AG08395 (cell line): ENCODE results near the gene RASAL3.
"Not testable (repeated sequence)": the region's sequence is repeated elsewhere in the genome, so short reads cannot be mapped to it uniquely, and the experiment has no call there.

Experiments used
- DNase-seq: peaks from one replicate; pipeline ENCODE4 v3.0.0; 2012; ENCODE audit warnings: mixed read lengths, low spot score

RASAL3 gene

DNA sequence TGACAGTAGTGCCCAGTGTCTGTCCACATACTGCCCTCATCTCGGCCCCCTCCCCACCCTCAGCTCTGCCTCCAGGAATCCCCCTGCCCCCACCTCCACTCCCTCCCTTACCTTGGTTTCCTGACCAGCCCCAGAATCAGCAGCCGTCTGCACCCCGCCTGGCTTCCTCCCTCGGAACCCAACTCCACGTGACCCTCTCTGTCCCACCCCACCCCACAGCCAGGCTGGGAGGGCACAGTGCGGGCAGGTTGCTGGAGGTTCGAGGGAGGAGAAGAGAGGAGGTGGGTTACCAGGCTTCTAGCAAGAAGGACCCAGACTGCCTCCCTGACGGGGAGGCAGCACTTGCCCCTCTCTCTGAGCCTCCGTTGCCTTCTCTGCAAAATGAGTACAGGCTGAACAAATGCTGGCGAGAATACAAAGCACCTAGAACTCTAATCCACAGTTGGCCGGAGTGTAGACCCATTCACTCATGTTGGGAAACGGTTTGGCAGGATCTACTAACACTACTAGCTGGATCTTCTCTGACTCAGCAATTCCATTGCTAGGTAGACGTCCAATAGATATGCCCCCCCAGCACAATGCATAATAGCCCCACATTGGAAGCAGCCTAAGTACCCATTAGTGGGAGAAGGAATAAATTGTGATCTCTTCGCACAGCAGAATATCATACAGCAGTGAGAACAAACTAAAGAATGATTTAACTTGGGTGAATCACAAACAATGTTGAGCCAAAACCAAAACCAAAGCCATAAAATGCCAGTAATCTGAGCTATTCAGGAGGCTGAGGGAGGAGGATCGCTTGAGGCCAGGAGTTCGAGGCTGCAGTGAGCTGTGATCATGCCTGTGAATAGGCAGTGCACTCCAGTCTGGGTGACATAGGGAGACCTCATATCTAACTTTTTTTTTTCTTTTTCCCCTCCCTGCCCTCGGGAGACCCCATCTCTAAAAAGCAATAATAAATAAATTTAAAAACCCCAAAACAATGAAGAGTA is at the start of gene RASAL3:
Gene RASAL3, minus strand, starts transcription at position 151 of the 992 bp plus-strand sequence. CDS start 186 bp downstream, outside the sequence.
- no peak for DNase-seq

DNA sequence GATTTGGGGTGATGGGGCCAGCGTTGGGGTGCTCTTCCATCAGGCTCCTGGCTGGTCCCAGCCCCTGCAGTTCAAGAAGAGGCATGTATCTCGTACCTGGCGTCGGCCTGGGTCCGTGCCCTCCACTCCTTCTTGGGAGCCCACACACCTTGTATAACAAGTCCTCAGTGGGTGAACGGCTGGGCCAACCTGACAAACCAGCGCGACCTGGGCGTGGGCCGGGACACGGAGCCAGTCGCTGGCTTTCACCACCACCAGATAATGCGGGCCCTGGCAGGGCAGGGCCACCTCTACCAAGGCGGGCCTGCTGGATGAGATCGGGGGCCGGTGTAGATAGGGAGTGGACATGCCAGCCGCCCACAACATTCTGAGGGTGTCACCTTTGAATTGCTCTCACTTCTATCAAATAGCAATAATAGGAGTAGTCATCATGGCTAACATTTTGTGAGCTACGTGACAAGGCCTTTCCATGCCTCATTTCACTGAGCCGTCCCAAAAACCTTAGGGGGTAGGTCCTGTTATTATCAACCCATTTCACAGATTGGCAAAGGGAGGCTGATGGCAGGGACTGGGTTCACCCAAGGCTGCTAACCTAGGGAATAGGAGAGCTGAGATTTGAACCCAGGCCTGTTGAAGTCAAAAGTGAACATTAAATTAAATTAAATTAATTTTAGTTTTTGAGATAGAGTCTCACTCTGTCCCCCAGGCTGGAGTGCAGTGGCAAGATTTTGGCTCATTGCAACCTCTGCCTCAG is 47.5 kb upstream of the RASAL3 start:
- no peak for DNase-seq

DNA sequence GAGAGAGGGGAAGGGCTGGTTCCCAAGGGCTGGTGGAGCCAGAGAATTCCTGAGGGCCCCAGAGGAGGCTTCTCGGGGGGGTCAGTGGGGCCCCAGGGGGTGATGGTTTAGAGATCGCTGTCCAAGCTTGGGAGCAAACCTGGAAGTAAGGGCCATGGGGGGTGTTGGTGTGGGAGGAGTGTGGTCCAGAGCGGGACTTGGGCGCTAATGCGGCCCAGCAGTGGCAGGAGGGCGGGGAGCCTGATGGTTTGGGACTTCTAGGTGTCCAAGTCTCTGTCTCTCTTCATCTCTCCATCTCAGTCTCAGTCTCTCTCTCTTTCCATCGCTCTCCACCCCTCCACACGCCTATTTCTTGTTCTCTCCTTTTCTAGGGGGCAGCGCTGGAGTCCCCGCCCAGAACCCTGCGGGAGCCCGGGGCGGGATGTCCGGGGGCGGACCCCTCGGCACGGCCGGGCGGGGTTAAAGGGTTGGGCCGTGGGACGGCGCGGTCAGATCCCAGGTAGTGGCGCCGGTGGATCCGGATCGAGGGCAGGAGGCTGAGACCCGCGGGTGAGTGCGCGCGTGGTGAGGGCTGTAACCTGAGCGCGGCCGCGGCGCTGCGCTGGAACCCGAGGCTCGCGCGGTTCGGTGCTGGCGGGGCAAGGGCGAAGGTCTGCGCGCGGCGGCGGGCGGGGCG is 43.8 kb upstream of the RASAL3 start, which contains the start of gene CYP4F22:
Gene CYP4F22, plus strand, starts transcription at position 491 of the 676 bp plus-strand sequence. CDS start 16,812 bp downstream, outside the sequence.
- DNase-seq = no peak

DNA sequence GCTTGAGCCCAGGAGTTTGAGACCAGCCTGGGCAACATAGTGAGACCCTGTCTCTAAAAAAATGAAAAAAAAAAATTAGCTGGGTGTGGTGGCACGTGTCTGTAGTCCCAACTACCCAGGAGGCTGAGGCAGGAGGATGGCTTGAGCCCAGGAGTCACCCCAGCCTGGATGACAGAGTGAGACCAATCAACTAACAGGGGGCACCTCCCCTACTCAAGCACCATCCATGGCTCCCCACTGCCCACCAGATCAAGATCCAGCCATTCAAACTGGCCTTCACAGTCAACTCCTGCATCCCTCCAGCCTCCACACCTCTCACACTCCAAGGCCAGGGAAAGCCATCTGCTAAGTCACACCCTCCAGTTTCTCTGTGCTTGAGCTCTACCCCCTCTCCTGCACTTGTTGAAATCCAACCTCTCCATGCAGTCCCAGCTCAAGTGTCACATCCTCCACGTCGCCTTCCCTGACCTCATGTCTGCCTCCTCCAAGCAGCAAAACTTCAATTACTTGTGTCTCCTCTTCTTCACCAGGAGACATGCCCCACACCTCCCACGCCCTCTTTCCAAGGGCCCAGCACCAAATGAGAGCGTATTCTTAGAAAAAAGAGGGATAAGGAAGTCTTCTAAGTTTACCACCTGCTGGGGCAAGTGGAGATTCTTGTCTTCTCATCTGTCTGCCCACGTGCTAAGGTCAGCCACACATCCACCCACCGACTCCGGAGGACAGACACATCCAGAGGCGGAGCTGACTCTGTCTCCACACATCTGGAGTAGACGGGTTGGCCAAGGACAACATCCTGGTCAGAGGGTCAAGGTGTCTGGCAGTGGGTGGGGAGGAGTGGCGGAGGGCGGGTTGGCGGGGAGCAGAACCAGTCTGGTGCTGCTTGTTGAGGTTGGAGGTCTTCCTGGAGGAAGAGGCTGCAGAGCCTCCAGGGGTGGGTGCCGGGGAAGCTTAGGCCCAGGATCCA is 43.0 kb upstream of the RASAL3 start:
- DNase-seq = no peak

DNA sequence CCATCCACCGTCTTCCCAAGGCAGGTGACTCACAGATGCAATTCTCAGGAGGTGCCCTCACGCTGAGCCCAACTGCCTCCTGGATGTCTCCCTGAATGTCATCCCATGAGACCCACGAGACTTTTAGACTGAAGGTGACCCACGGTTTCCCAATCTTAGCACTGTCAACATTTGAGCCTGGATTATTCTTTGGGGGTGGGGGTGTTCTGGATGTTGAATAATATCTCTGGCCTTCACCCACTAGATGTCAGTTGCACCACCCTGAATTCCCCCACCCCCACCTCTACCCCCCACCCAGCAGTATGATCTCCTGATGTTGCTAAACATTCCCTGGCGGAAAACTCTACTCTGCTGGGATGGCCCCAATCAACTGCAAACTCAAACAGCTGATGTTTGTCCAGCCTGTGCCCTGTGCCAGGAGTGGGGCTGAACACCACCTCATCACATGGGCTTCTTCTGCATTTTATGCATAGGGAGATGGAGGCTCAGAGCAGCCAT is 41.8 kb upstream of the RASAL3 start:
- DNase-seq = no peak

DNA sequence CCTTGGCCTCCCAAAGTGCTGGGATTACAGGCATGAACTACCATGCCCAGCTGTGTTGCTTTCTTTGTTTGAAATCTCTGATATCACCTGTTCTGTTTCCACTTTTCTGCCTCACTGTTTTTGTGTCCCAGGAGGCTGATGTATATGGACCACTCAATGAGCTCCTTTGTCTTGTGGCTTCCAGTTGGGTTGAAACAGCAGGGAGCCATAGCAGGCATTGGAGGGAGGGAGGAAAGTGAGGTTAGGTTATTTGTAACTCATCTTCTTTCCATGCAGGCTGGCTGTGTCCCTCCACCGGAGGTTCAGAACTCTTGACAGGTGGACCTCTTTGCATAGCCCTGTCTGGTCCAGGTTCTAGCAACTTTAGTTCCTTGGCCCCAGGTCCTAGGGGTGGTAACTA is 37.9 kb upstream of the RASAL3 start:
- DNase-seq = no peak

DNA sequence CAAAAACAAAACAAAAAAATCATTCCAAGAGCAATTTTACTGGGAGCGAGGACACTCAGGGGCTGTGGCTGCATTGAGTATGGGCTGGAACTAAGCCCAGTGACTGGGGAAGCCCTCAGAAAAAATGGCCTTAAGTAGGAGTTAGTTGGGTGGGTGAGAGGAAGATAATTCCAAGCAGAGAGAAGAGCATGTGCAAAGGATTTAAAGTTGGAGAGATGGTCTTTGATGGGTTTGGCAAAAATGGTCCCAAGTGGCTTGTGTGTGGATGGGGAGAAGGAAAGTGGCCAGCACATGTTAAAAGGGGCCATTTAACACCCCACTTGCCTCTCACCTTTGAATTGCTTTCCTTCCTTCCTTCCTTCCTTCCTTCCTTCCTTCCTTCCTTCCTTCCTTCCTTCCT is 37.3 kb upstream of the RASAL3 start:
- no peak for DNase-seq

DNA sequence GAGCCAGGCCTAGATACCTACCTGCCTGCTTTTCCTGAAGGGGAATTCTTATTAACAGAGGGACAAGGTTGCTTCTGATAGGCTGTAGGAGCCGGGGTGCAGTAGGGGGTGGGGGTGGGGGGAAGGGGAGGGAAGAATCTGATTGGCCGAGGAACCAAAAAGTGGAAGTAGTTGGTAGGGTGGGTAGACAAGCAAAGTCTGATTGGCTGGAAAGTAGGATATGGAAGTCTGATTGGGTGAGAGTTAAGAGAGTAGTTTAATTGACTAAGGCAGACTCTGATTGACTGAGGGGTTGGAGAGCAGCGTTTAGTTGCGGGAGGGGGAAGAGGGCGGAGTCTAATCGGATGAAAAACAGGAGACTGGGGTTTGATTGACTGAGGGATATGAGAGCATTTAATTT is 34.6 kb upstream of the RASAL3 start:
- DNase-seq = no peak

DNA sequence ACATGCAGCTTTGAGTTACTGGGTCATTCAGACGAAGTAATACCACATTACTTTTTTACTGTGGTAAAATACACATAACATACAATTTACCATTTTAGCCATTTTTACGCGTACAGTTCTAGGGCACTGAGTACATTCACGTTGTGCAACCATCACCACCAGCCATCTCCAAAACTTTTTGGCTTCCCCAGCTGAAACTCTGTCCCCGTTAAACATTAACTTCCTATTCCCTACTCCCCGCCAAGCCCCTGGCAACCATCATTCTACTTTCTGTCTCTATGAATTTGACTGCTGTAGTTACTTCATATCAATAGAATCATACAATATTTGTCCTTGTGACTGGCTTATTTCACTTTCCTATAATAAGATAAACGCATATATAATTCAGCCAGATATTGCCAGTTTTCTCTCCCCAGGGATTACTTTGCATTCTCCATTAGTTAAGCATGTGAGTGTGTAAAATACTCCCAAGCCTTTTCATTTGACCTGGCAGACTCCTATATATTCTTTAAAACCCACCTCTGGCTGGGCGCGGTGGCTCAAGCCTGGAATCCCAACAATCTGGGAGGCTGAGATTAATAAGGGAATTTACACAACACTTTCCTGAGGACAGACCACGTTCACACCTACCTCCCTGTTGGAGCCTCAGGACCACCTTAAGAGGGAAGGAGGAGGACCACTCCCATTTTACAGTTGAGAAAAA is 34.0 kb upstream of the RASAL3 start:
- DNase-seq = no peak

DNA sequence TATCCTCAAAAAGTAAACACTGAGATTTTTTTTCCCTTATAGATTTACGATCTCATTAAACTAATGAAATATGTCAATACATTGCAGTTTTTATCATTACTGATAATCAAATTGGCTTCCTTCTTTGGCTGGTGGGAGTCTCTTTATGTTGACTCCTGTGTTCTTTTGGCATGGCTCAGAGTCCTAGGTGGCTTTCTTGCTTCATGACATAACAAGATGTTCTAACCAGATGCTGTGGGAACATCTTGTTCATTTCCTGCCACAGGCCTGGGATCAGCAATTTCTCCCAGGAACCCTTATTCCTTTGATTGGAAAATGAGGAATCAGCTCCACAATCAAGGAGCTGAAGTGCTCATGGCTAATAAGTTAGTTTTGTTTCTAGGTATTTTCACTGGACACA is 30.8 kb upstream of the RASAL3 start:
- DNase-seq = no peak

DNA sequence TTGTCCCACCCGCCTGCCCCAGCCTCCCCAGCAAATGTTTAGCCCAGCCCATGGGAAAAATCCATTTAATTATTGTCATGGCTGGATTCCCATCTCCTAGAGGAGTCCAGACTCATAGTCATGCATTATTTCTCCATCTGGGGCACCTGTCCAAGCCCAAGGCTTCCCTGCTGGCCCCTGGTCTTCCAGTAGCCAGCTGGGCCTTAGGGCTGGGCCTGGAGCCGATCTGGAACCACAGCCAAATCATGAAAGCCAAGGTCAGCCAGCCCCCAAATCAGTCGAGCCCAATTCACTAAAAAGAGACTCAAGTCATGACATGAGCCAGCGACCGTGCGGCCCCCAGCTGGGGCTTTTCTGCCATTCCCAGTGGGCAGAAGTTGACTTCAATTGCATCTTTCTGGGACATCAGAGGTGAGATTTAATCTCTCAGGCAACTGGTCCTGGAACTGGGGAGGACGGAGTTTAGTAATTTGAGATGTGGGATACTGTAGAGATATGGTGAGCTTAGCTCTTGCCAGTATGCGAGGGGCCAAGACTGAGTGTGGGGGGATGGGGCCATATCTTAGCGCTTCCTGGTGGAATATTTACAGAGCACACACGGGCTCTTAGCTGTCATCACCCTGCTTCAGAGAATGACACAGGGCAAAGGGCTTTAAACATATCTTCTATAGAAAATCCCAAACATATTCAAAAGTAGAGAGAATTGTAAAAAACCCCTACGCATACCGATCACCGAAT is 24.3 kb upstream of the RASAL3 start:
- DNase-seq = no peak

DNA sequence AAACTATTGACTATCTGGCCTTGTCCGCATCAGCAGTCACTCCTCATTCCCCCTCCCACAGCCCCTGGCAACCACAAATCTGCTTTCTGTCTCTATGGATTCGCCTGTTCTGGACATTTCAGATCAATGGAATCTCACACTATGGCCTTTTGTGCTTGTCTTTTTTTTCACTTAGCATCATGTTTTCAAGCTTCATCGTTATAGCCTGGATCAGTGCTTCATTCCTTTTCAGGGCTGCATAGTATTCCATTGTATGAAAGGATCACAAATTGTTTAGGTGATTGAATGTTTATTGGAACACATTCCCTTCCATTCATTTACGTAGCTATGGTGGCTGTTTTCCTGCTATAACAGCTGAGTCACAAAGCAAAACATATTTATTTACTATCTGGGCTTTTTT is 22.7 kb upstream of the RASAL3 start:
- DNase-seq = no peak

DNA sequence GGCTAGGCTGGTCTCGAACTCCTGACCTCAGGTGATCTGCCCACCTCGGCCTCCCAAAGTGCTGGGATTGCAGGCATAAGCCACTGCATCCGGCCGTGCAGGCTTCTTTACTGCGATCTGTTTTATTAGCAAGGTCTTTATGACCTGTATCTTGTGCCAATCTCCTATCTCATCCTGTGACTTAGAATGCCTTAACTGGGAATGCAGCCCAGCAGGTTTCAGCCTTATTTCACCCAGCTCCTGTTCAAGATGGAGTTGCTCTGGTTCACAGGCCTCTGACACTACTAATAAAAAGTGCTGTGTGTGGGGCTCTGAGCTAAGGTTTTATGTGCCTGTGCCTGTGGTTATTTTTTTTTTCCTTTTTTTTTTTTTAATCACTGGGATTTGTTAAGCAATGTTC is 21.4 kb upstream of the RASAL3 start:
- DNase-seq = not testable (repeated sequence)

DNA sequence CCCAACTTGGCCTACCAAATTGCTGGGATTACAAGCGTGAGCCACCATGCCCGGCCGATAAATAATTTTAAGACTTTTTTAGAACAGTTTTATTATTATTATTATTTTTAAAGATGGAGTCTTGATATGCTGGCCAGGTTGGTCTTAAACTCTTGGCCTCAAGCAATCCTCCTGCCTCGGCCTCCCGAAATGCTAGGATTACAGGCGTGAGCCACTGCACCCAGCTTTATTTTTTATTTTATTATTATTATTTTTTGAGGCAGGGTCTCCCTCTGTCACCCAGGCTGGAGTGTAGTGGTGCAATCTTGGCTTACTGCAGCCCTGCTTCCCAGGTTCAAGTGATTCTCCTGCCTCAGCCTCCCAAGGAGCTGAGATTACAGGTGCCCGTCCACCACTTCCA is 16.7 kb upstream of the RASAL3 start:
- not testable (repeated sequence) for DNase-seq

DNA sequence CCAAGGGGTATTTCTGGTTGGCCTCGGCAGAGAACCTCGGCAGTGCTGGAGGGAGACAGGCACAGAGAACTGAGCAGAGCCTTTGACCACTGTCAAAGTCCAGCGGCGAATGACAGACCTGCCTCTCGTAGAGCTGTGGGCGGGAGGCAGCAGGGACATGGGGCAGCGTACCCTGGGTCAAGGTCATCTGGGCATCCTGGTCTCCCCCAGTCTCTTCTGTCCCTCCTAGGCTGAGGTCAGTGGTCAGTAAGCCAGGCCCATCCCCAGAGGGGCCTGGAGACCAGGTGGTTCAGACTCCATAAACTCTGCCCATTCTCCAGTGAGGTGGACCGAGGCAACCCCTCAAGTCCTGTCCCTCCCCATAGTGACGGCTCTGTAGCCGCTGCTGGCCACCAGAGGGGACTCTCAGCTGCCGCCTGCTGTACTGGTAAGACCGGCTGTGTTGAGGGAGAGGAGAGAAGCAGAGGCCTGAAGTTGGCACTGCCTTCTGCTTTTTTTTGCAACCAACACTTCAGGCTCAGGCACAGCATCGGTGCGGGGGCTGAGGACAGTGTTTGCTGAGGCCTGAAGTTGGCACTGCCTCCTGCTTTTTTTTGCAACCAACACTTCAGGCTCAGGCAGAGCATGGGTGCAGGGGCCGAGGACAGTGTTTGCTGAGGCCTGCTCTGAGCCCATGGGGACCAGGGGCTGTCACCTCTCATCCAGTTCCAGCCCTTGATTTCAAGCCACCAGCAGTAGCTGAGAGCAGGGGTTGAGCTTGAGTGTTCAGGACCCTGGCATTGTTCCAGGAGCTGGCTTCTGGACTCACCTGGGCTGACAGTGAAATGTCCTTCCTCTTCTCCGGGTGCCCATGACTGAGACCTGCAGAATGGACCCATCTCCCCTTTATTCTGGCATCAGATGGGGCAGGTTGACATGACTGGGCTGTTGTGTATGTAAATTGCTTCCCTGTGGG is 15.3 kb upstream of the RASAL3 start, which contains the start of gene PGLYRP2:
Gene PGLYRP2, minus strand, starts transcription at position 111 of the 955 bp plus-strand sequence. CDS start 130 bp downstream, outside the sequence.
- no peak for DNase-seq

DNA sequence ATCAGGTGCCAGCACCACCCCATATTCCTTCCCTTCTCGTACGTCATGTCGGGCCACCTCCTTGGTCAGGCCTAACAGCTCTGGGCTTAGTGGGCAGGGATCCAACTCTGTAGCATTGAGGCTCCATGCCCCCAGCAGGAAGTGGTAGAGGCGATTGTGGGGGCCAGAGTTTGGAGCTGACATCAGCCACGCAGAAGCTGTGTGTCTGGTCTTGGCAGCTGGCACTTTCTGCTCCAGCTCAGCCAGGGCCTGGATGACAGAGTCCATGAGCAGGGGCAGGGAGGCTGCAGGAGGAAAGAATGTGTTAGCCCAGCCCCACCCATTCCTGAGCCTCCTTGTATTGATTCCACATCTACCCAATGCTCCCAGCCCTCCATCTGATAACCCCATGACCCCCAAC is 12.0 kb upstream of the RASAL3 start:
- DNase-seq = no peak

DNA sequence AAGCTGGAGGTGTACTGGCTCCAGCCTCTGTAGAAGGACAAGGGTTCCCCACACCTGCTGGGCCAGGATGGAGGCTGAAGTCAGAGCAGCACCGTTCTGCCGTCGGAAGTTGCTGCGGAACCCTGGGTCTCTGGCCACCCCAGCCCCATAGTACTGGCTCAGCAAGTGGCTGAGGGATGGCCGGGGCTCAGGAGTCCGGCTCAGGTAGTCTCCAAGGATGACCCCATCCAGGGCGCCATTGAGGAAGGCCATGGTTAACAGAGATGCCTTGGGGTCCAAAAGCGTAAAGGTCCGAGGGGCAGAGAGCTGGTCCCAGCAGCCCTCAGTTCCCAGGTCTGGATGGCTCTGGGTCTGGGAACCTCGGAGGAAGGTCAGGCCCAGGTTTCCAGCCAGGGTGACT is 11.3 kb upstream of the RASAL3 start:
- DNase-seq = no peak

DNA sequence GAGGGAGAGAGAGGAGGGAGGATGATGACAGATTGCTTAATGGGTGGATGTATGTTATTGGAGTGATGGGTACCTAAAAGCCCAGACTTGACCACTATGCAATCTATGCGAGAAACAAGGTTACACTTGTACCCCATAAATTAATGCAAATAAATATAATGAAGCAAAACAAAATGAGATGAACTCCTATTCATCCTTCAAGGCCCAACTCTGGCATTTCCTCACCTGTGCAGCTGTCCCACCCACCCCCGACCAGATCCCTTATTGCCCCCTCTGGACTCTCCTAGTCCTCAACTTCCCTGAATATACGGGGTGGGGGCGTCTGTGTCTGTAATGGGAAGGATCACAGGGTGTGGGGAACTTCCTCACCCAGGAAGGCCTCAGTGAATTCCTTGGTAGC is 10.8 kb upstream of the RASAL3 start:
- no peak for DNase-seq
